GM12892 (cell line): ENCODE data around the gene P4HB.

ENCODE experiments used
- POLR2A ChIP-seq: IDR thresholded peaks from 2 replicates; pipeline ENCODE4 v1.6.1; 2011; ENCODE audit warnings: low read depth, low read length, control low read depth
- POLR2AphosphoS5 ChIP-seq: IDR thresholded peaks from 2 replicates; pipeline ENCODE4 v1.6.1; 2011; ENCODE audit warnings: low read depth, low read length, control low read depth

DNA sequence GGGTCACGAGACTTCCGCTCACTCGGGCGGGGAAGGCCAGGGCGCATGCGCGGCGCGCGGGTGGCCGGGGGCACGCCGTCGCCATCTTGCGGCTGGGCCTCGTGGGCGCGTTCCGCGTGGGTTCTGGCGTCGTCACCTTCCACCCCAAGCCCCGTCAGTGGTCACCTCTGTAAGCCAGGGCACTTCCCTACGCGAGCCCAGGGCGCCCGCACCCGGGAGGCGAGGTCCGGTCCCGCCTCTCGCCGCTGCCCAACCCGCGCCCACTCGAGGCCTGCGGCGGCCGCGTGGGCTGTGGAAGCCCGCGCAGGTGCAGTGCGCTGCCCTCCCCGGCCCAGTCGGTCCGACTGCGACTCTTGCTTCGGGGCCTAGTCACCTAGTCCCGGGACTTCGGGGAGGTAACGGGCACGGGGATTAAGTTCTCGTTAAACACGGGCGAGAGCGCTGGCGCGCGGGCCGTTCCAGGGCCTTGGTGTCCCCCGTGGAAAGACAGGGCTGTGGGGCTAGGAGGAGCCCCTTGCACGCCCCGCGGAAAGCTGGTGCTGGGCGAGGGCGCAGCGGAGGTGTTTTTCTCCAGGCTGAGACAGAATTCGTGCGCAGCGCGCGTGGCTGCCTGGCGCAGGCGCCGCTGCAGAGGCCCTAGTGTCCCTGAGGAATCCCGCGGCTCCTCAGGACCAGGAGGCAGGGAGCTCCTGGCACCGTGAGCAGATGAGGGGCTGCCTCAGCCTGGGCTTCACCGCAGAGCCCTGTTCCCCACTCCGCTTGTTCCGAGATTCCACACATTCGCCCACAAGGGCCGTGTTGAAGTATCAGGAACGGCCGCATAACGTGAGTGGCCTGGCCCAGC is 11.3 kb upstream of the P4HB start:
- TF ChIP-seq POLR2AphosphoS5 (peak; percentile 69), POLR2A (peak; percentile 73)
